IPS-NIHi11 (cell line): ENCODE measurements around the gene IL15.

Experiments used
- DNase-seq: peaks from one replicate; pipeline ENCODE4 v3.0.0; 2012; ENCODE audit warnings: mixed read lengths, low spot score

The IL15 gene

DNA sequence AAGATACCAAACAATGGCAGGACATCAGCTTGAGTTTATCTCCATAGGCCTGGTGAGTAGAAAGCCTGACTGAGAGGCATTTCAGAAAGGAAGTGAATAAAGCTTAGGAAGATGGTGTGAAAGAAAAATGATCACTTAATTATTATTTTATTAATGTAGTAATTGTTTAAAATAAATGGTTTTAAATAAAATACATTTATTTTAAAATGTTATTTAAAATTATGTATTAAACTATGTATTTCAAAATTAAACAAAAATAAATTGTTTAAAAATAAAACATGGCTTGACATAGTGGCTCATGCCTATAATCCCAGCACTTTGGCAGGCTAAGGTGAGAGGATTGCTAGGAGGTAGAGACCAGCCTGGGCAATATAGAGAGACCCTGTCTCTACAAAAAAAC is 145.8 kb downstream of the IL15 start:
- no peak for DNase-seq
